Fibroblast of skin of right biceps (primary cell): ENCODE data around the gene HOTAIR.

Experiments used
- DNase-seq: peaks from one replicate; pipeline ENCODE4 v3.0.0-alpha.2; 2013

The HOTAIR gene

DNA sequence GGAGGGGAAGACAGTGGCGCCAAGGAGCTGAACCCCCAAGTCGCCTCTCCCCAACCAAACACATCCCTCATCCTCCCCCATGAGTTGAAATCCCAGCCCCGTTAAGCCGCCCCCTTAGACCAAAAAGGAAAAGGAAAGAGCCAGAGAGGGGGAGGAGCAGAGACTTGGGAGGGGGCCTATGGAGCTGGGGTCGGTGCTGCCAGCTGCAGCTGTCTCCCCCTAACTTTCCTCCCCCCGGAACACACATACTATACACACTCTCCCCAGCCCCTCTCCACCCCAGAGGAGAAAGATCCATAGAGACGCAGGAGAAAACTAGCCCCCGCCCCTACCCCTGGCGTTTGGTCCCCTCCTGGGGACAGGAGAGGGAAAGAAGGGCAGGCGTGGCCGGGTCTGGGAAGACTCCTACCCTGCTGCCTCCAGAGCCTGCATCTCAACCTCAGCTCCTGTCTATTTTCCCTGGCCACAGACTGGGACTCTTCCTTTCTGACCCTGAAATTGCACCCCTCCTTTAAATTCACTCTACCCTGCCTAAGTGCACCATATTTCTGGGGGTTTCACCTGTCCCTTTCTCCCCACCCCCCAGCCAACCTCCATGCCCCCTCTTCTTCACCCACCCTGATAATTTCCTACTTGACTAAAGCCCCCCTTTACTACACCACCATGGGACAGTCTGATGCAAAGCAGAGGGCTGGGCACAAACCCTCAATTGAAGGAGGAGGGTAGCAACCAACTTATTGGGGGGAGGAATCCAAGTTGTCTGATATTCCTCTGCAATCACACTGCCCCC is 23.6 kb upstream of the HOTAIR start:
- DNase-seq, result no peak

DNA sequence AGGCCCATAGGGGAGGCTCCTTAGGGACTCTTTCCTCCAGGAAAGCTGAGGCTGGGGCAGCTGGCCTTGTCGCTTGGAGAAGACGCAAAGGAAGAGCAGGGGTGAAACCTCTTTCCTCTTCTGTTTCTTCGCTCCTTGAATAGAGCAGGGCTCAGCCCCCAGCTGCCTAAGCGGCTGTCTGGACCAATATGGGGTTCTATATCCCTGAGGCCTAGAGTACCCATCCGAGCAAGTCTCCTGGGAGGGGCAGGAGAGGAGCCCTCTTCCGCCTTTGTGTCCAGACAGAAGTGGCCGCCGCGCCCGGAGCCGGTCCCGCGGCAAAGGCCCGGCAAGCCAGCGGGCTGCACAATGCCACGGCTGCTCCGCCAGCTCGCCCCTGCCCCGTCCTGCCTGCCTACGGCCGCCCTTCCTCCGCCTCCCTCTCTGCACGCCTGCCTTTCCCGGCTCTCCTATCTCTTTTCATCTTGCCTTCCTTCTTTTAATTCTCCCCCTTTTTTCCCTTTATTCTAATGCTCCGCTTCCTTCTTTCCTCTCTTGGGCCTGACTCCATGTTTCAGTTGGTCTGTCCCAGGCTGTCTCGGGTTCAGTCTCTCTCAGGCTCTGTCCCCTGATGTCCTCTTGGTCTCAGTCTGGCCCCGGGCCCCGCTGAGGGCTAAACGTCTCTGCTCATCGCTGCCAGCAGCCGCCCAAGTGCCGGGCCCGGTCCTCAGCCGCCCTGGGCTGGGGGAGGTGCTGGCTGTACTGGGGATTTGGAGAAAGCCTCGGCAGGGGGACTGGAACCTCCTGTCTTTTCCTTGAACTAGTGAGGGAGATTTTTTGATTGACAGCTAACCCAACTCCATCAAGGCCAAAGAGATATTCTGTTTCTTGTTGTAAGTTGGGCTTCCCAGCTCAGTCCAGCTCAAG is 22.7 kb upstream of the HOTAIR start:
- no peak for DNase-seq

DNA sequence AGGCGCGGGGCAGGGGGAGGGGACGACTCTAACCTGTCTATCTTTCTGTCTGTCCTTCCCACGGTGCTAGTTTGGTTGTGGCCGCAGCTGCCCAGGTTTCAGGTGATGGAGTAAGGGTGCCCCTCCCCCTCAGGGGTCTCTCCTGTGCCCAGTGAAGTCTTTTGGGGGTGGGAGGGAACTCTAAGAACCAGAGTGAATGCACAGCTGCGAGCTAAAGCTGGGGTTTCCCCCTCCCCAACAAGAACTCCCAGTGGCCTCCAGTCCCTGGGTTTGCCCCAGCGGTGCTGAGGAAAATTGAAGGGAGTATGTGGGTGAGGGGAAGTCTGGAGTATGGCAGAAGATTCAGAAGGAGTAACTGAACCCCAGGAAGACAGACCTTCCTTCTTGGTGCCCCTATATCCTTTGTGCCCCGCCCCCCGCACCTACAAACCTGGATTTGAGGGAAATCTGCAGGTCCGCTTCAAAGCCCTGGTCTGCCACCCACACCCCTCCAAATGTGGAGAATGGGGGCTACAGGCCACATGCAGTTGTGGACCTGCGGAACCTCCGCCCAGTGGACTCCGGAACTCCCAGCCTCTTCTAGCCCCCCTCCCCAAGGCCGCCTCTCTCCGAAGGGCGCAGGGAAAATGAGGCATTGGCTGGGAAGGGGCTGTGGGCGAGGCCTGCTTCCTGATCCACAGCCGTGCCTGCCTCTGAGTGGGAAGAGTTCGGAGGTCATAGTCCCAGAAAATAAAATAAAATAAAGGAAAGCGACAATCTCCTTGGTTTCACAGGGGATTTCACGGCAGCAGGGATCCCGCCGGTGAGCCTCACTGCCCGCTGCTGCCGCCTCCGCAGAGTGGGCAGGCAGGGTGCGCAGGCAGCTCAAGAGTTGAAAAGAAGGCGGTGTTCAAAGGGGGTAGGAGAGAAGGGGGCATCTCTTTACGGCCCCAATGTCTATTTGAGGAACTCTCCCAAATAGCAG is 21.8 kb upstream of the HOTAIR start:
- DNase-seq, result no peak

DNA sequence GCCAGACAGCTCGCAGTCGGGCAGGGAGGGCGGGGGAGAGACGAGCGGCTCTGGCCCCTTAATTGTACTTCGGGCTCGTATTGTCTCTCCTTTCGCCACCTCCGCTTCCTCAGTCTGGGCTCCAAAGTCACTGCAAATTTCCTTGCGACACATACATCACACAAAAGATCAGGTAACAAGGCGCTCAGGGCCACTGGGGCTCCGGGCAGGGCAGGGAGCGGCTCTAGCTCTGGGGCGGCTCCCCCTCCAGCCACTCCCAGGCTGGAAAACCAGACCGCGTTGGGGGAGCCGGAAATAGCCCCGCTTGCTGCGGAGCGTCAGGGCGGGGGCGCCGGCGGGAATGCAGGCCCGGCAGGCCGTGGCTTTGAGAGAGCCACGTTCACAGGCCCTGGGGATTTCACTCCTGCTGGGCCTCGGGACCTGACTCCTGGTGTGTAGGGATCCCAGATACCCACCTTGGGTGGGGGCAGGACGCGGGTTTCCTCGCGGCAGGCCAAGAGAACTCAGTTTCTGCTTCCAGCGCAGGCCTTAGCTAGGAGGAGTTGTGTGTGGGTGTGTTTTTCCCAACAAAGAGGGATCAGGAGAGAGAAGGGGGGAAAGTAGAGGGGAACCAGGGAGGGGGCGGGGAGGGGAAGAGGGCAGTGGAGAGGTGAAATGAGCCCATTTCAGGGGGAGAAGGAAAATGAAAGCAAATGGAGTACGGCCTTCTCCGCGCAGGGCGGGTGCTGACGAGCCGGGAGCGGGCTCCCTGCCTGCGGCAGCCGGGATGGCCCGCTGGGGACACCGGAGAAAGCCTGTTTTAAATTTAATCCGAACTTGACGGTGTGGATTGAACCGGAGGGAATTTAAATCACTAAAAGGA is 20.9 kb upstream of the HOTAIR start:
- peak; percentile 71 for DNase-seq

DNA sequence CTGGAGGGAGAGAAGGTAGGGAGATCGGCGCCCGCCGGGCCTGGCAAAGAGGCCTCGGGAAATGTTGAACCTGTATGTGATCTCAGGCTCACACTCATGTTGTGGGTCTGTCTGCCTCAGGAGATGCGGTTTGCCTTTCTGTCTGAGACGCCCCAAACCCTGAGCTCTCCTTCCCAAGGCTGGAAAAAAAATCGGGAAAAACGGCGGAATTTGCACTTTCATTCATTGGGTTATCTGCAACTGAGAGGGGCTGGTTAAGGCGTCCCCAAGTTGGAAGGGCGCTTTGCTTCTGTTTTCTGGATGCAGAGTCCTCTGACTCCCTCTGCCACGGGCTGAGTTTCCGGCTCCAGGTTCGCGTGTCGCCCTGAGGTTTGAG is 20.2 kb upstream of the HOTAIR start:
- no peak for DNase-seq

DNA sequence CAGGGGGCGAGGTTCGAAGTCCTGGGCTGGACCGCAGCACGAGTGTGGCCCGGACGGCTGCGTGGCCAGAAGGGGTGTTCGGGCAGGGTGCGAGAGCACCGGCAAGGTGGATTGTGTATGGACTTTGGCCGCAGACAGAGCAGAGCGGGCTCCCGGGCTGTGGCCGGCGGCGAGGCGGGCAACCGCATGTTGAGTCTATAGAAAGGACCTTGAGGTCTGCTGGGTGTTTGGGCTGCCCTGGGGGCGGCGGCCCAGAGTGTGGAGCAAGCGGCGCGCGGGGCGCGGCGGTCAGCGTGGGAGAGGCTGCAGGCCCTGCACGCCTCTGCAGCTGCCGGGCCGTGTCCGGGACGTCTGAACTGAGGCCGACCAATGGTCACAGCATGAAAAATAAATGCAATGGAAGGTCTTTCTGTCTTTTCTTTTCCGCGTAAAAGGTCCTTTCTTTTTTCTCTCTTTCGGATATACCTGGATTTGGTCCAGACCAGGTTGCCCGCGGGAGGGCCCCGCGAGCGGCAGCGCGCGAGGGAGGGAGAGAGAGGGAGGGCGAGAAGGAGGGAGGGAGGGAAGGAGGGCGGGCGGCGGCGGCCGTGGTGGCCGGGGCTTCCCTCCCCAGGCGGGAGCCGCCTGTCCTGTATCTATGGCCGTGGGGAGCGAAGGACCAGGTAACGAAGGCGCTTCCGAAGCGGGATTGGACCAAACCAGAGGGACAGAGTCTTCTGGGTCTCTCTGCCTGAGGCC is 19.7 kb upstream of the HOTAIR start:
- no peak for DNase-seq

DNA sequence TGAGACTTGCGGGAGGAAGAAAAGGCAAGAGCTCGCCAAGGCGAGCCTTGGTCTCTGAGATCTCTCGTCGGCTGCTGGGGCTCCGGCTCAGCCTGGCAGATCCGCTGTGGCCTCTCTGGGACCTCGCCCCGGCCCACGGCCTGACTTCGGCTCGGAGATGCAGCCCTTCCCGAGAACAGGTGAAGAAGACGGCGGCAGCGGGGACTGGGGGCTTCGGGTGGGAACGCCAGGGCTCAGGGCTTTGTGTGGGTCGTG is 19.2 kb upstream of the HOTAIR start:
- DNase-seq, result no peak

DNA sequence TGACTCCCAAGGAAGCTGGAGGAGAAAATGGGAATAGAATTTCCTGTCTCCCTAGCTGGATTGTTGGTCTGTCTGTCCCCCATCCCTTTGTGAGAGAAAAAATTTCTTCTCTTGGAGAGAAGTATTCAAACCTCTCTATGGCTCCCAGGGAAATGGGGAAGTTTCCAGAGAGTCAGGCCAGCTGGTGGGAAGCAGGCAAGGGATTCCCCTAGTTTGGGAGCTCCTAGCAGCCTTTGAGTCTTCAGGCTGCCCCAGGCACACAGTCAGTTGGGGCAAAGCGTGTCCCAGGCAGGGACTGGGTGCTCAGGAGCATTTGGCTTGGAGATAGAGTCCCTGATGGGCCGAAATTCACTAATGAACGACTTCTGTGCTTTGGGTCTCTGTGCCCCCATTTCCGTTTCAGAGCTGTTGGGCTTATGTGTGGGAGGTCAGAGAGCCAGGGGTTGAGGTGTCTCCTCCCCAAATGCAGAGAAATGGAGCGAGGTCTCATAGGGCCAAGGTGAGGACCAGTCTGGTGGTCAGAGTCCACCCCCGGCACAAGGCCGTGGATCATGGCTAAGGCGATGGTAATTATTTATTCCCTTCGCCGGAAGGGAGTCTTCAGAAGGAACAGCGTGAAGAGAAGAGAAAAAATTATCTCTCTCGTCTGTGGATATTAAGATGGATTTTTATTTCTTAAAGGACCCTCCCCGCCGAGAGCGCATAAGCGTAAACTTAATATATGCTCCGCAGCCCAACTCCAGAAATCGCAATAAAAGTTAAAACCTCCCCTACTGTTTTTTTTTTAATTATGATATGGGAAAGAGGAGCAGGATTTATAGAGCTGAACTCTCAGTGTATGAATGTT is 18.6 kb upstream of the HOTAIR start:
- no peak for DNase-seq

DNA sequence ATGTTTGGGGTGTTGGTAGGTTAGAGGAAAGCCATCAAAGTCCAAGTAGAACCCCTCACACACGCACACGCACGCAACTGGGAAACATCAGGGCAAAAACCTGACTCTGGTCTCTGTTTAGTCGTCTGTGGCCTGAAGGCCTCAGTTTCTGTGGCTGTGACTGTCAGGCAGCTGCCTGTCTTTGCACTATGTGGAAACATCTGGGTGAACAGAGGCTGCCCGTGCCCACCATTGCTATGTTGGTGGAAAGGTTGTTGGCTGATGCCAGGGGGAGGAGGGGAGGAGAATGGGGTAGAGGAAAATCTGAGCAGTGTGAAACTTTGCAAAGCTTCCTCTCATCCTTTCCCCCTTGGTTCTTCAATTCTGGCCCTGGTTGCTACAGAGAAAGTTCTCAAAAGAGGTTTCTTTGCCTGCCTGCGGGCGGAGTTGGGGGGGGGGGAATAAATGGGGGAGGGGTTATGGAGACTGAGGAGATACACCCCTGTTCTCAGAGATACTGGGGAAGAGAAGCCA is 17.7 kb upstream of the HOTAIR start:
- no peak for DNase-seq

DNA sequence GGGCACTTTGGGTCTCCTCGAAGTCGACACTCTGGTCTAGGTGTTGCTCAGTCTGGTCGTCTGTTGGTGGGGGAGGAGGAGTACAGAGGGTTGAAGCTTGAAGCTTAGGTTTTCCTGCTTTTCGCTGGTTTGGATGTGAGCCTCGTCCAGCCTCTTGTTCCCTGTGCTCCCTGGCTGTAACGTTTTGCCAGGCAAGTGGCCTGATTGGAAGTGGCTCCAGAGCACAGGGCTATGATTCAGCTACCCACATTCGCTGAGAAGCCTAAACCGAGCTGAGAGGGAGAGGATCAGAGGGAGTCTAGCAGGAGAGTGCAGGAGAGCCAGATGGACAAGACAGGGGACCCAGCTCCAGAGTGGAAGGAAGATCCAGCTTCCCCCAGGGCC is 16.3 kb upstream of the HOTAIR start:
- DNase-seq, result peak; percentile 62

DNA sequence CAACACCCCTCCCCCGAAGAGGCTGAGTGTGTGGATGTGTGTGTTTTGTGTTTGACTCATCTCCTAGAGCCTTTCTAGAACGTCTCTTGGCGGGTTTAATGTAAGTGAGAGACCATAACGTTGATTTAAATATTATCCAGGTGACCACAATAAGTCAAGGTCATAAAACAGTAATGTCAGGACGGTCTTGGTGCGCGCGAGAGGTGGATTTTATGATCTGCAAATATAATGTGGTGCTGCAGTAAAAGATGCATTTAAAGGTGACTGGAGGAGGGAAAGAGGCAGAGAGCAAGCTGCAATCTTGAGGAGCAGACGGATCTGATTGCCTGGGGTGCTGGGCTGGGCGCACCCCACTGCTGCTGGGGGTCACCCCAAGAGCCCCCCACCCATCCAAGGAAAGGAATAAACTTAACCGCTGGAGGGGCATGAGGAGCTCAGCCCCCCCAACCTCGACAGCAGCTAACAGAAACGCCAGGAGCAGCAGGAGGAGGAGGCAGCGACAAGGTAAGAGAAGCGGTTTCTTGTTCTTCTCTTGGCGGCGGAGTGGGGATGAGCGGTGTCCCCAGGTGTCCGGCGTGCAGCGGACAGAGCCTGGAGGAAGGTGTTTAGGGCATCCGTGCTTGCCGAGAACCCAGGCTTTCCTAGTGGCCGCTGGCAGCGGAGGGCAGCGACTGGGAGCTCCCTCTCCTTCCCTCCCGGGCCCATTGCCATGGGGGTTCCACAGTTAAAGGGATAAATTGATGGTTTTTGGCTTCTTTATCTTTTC is 15.7 kb upstream of the HOTAIR start:
- no peak for DNase-seq

DNA sequence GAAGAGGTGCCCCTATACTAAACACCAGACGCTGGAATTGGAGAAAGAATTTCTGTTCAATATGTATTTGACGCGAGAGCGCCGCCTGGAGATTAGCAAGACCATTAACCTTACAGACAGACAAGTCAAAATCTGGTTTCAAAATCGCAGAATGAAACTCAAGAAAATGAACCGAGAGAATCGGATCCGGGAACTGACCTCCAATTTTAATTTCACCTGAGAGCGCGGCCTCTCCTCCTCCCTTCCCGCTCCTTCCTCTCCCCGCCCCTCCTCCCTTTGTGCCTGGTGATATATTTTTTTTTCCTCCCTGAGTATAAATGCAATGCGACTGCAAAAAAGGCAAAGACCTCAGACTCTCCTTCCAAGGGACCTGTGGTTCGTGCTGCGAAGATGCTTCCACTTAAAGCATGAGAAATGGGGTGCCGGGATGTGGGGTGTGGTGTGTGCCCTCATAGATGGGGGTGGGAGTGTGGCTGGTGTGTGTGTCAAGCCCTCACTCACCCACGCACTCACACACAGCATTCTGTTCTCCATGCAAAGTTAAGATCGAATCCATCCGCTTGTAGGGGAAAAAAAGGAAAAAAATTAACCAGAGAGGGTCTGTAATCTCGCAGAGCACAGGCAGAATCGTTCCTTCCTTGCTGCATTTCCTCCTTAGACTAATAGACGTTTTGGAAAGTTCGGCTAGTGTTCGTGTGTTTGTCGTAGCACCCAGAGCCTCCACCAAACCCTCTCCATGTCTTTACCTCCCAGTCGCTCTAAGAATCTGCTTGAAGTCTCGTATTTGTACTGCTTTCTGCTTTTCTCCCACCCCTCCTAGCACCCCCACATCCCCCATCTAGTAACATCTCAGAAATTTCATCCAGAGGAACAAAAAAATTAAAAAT is 14.7 kb upstream of the HOTAIR start:
- DNase-seq, result peak; percentile 64

DNA sequence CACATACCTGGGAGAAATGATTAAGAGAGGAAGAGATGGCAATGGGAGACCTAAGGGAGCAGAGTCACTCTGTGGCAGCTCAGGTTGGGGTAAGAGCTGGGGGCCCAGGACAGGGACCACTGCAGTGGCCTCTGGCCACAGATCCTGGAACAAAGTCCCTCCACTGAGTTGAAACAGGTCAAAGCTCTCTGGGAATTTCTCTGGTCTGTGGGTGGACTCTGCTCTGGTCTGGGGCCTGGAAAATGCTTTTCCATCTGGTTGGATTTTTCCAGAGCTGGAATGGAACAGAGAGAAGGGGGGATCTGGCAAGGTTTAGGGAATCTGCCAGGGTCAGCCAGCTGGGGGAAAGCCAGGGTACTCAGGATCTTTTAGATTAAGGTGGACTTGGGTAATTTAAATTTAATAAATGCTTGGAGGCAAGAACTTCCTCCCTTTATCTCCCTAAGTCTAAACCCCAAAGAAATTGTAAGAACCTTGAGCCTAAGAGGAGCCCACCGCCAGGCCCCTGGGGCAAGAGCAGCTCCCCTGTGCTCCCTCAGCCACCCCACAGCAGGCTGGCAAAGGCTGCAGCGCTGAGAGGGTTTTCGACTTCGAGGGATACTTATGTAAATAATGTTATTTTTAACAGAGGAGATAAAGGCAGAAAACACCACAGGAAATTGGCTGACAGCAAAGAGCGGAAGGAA is 13.9 kb upstream of the HOTAIR start:
- no peak for DNase-seq

DNA sequence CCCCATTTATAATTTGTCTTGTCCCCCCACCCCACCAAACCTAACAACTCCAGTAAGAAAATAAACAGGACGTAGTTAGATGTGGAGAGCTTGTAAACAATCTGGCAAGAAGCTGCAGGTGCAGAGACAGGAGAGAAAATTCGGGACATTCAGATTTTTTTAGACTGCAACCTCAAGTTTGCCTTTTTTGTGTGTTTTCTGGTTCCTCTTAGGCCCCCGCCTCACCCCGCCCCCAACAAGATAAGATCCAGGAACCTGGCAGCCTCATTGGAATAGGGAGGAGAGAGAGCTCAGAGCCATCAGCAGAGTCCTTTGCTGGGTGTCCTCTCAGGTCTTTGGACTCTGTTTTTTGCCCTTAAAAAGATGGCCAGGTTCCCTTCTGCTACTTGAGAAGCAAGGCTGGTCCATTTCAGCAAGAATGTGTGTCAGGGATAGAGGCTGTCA is 13.1 kb upstream of the HOTAIR start:
- DNase-seq, result no peak

DNA sequence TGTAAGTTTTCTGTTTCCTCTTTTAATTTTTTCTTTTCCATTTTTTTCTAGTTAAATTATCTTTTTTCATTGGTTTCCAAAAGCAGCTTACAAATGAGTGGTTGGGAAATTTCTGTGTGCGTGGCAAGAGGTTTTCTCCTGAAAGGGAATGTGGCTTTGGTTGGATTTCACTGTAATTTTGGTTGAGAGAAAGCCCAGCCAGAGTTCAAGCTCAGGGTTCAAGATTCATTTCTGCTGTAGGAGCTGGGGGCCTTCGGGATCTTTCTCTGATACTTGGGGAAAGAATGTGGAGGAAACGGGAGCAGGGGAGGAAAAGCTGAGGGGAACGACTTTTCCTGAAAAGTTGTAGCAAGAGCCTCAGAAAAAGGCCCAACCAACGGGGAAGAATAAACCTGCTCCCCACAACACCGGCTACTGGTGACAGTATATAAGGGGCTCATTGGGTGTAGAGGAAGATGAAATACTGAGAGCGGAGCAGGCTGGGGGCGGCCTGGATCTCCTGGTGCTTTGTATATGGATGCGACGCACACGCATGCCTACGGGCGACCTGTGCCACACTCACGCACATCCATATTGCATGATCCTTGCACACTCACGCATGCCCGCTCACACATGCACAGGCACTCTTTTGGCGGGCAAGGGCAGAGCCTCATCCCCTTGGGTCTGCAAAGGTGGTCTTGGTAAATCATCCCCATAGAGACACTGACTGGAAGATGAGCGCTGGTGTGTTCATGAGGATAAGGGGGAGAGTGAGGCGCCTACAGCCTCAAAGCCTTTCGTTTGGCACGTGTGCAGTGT is 12.1 kb upstream of the HOTAIR start:
- DNase-seq, result no peak

DNA sequence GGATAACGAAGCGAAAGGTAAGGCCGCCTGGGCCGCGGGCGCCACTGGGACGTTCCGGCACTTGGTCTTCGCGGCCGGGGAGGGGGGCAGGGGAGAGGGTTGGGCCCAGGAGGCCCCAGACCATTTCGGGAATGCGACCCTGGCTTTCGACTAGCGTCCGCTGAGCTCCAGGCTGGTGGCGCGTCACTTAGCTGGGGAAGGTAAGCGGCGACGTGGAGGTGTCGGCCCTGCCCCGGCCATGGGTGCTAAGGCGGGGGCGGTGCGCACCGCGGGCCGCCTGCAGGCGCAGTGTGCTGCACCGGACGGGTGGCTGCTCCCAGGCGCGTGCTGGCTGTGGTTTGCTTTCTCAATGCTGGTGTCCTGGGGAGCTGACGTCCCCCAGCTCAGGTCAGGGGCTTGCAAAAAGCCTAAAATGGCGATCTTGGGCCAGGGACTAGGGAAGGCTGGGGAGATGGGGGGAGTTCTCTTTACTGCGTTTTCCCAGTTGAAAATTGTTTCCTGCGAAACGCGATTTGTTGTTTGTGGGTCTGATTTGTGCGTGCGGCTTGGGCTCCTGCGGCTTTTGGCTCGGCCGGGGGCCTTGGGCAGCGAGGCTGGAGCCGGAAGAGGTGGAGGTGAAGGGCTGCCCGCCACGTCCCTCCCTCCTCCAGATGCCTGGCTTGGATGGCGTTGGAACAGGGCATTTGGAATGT is 11.4 kb upstream of the HOTAIR start:
- DNase-seq, result no peak

DNA sequence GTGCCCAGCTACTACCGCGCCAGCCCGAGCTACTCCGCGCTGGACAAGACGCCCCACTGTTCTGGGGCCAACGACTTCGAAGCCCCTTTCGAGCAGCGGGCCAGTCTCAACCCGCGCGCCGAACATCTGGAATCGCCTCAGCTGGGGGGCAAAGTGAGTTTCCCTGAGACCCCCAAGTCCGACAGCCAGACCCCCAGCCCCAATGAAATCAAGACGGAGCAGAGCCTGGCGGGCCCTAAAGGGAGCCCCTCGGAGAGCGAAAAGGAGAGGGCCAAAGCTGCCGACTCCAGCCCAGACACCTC is 10.9 kb upstream of the HOTAIR start:
- DNase-seq, result no peak
